GM20000 (cell line): ENCODE results near the gene CUL5.

Experiments
- DNase-seq: peaks from one replicate; pipeline ENCODE4 v3.0.0; 2012; ENCODE audit warnings: low spot score
- CTCF ChIP-seq: IDR thresholded peaks from 2 replicates; pipeline ENCODE4 v1.5.1; 2012; ENCODE audit warnings: mild to moderate bottlenecking, control low read depth; ENCODE audit errors: extremely low read depth, missing control alignments

Gene CUL5

GRCh38 chr11:108148556-108148955 lies 139.9 kb downstream of the CUL5 start:
- DNase-seq, result no peak
- TF ChIP-seq CTCF, result no peak

GRCh38 chr11:108154591-108154990 lies 145.9 kb downstream of the CUL5 start:
- DNase-seq, result no peak
- no peak for TF ChIP-seq CTCF
